DMS 273 treated with DMSO at 0.1 percent for 48 hours (cell line): ENCODE measurements around the gene YARS1.

Experiments
- DNase-seq: peaks from one replicate; lab custom pipeline; 2025; lab: John Stamatoyannopoulos, UW

Gene YARS1

GRCh38 chr1:32779242-32779641, 37.9 kb downstream of the YARS1 start:
- DNase-seq, result no peak

GRCh38 chr1:32775640-32776337, 41.4 kb downstream of the YARS1 start:
- DNase-seq, result no peak

- DNase-seq, result peak; percentile 16
These were observed 42.1 kb downstream of the YARS1 start for GRCh38 chr1:32774950-32775634.

GRCh38 chr1:32774464-32774808, 42.7 kb downstream of the YARS1 start:
- no peak for DNase-seq

- DNase-seq, result no peak
These were observed 43.2 kb downstream of the YARS1 start for GRCh38 chr1:32773764-32774463.

GRCh38 chr1:32773018-32773763, 44.0 kb downstream of the YARS1 start:
- DNase-seq, result peak; percentile 43

GRCh38 chr1:32772281-32773017, 44.7 kb downstream of the YARS1 start:
- DNase-seq, result no peak

GRCh38 chr1:32771561-32772280, 45.4 kb downstream of the YARS1 start:
- no peak for DNase-seq

GRCh38 chr1:32770741-32771548, 46.2 kb downstream of the YARS1 start:
- no peak for DNase-seq

- no peak for DNase-seq
These were observed 46.9 kb downstream of the YARS1 start for GRCh38 chr1:32770221-32770731.

- no peak for DNase-seq
These were observed 47.5 kb downstream of the YARS1 start for GRCh38 chr1:32769524-32770220.

GRCh38 chr1:32768110-32768850, 48.9 kb downstream of the YARS1 start:
- DNase-seq, result no peak

GRCh38 chr1:32767641-32768040, 49.5 kb downstream of the YARS1 start:
- DNase-seq, result no peak

- no peak for DNase-seq
These were observed 50.0 kb downstream of the YARS1 start for GRCh38 chr1:32767156-32767555.

- no peak for DNase-seq
These were observed 50.7 kb downstream of the YARS1 start for GRCh38 chr1:32766328-32766972.

GRCh38 chr1:32765570-32766327, 51.4 kb downstream of the YARS1 start:
- no peak for DNase-seq

GRCh38 chr1:32764826-32765569, 52.2 kb downstream of the YARS1 start:
- peak; percentile 61 for DNase-seq
